HEK293 (cell line): ENCODE results near the gene TBC1D8.

ENCODE experiments used
- CTCF ChIP-seq: fragments of 450-650 bp; formaldehyde crosslinking; IDR thresholded peaks from 2 replicates; pipeline ENCODE4 v1.5.1; 2016; ENCODE audit warnings: missing biosample characterization, missing genetic modification characterization
- RBAK ChIP-seq: fragments of 450-650 bp; formaldehyde crosslinking; IDR thresholded peaks from 2 replicates; pipeline ENCODE4 v1.5.1; 2016; ENCODE audit warnings: missing biosample characterization, missing genetic modification characterization
- ZNF23 ChIP-seq: fragments of 450-650 bp; formaldehyde crosslinking; IDR thresholded peaks from 2 replicates; pipeline ENCODE4 v1.5.1; 2016; ENCODE audit warnings: missing biosample characterization, missing genetic modification characterization, borderline replicate concordance
- ZNF292 ChIP-seq: fragments of 450-650 bp; formaldehyde crosslinking; IDR thresholded peaks from 2 replicates; pipeline ENCODE4 v1.5.1; 2016; ENCODE audit warnings: low read depth, missing biosample characterization, missing genetic modification characterization, borderline replicate concordance
- ZNF624 ChIP-seq: fragments of 450-650 bp; formaldehyde crosslinking; IDR thresholded peaks from 2 replicates; pipeline ENCODE4 v1.5.1; 2017; ENCODE audit warnings: missing biosample characterization, missing genetic modification characterization
- ZNF660 ChIP-seq: fragments of 450-650 bp; IDR thresholded peaks from 2 replicates; pipeline ENCODE4 v1.5.1; 2018; ENCODE audit warnings: missing biosample characterization, mild to moderate bottlenecking, missing genetic modification characterization
- ZNF785 ChIP-seq: fragments of 450-650 bp; formaldehyde crosslinking; IDR thresholded peaks from 2 replicates; pipeline ENCODE4 v1.5.1; 2016; ENCODE audit warnings: missing biosample characterization, missing genetic modification characterization
- TF ChIP-seq, protein P1 (sequence below): fragments of 450-650 bp; formaldehyde crosslinking; IDR thresholded peaks from 2 replicates; pipeline ENCODE4 v1.5.1; 2016; ENCODE audit warnings: missing biosample characterization, missing genetic modification characterization

GRCh38 chr2:101115664-101116063 is 35.5 kb downstream of the TBC1D8 start:
- TF ChIP-seq CTCF, result no peak
- TF ChIP-seq ZNF23 (tag by site-specific recombination), result no peak
- no peak for TF ChIP-seq ZNF624 (tag by site-specific recombination)
- TF ChIP-seq, protein P1, sequence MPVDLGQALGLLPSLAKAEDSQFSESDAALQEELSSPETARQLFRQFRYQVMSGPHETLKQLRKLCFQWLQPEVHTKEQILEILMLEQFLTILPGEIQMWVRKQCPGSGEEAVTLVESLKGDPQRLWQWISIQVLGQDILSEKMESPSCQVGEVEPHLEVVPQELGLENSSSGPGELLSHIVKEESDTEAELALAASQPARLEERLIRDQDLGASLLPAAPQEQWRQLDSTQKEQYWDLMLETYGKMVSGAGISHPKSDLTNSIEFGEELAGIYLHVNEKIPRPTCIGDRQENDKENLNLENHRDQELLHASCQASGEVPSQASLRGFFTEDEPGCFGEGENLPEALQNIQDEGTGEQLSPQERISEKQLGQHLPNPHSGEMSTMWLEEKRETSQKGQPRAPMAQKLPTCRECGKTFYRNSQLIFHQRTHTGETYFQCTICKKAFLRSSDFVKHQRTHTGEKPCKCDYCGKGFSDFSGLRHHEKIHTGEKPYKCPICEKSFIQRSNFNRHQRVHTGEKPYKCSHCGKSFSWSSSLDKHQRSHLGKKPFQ (tag by site-specific recombination), result no peak
- TF ChIP-seq ZNF785, result no peak
- TF ChIP-seq ZNF292, result no peak
- no peak for TF ChIP-seq ZNF660 (tag by site-specific recombination)
- no peak for TF ChIP-seq RBAK (tag by site-specific recombination)
